H9 (cell line): ENCODE results near the gene MACROH2A1. TPM values are rescaled to one million over a fixed set of nuclear protein-coding genes. Genes with fewer than 3 reads are reported as not detected.

Source experiments
- DNase-seq: peaks from one replicate; pipeline ENCODE4 v3.0.0-alpha.2; 2017
- H2AFZ ChIP-seq: one replicate; pipeline ENCODE4 v1.6.1; 2013; ENCODE audit warnings: mild to moderate bottlenecking, low read length, control low read depth, moderate library complexity
- H2AK5ac ChIP-seq: 2 replicates; pipeline ENCODE4 v1.6.1; 2013; ENCODE audit warnings: low read length, control low read depth, mixed read lengths; ENCODE audit not compliant: insufficient read length
- H2BK120ac ChIP-seq: one replicate; pipeline ENCODE4 v1.6.1; 2013; ENCODE audit warnings: low read depth, mild to moderate bottlenecking, low read length, control low read depth, inconsistent platforms; ENCODE audit not compliant: poor library complexity, severe bottlenecking
- H2BK12ac ChIP-seq: 2 replicates; pipeline ENCODE4 v1.6.1; 2013; ENCODE audit warnings: low read length, control low read depth, mixed read lengths, low read depth; ENCODE audit not compliant: insufficient read length
- H2BK15ac ChIP-seq: 2 replicates; pipeline ENCODE4 v1.6.1; 2013; ENCODE audit warnings: low read depth, low read length, control low read depth
- H2BK20ac ChIP-seq: one replicate; pipeline ENCODE4 v1.6.1; 2013; ENCODE audit warnings: low read depth, mild to moderate bottlenecking, low read length, control low read depth, inconsistent platforms; ENCODE audit not compliant: poor library complexity, severe bottlenecking
- H2BK5ac ChIP-seq: 2 replicates; pipeline ENCODE4 v1.6.1; 2013; ENCODE audit warnings: low read length, control low read depth, mixed read lengths; ENCODE audit not compliant: insufficient read length
- H3K14ac ChIP-seq: 2 replicates; pipeline ENCODE4 v1.6.1; 2013; ENCODE audit warnings: low read length, control low read depth; ENCODE audit not compliant: insufficient read depth
- H3K18ac ChIP-seq: 2 replicates; pipeline ENCODE4 v1.6.1; 2013; ENCODE audit warnings: low read depth, mild to moderate bottlenecking, mixed read lengths, low read length, control low read depth; ENCODE audit not compliant: insufficient read length
- H3K23ac ChIP-seq: 2 replicates; pipeline ENCODE4 v1.6.1; 2013; ENCODE audit warnings: low read length, control low read depth, mixed read lengths, low read depth; ENCODE audit not compliant: insufficient read length
- H3K23me2 ChIP-seq: 2 replicates; pipeline ENCODE4 v1.6.1; 2013; ENCODE audit warnings: low read depth, mild to moderate bottlenecking, mixed read lengths, low read length, control low read depth; ENCODE audit not compliant: insufficient read length, poor library complexity, severe bottlenecking
- H3K27ac ChIP-seq: 2 replicates; pipeline ENCODE4 v1.5.1; 2013; ENCODE audit warnings: low read length, control low read depth, mixed read lengths, low read depth; ENCODE audit not compliant: insufficient read length
- H3K27me3 ChIP-seq: 2 replicates; pipeline ENCODE4 v1.6.1; 2013; ENCODE audit warnings: low read length, control low read depth, inconsistent platforms; ENCODE audit not compliant: insufficient read depth
- H3K4ac ChIP-seq: 2 replicates; pipeline ENCODE4 v1.6.1; 2013; ENCODE audit warnings: low read depth, mild to moderate bottlenecking, control low read depth, inconsistent platforms, low read length, moderate library complexity
- H3K4me1 ChIP-seq: 2 replicates; pipeline ENCODE4 v1.6.1; 2013; ENCODE audit warnings: low read length, control low read depth, inconsistent platforms; ENCODE audit not compliant: insufficient read depth
- H3K4me2 ChIP-seq: 2 replicates; pipeline ENCODE4 v1.6.1; 2013; ENCODE audit warnings: low read length, control low read depth, mixed read lengths; ENCODE audit not compliant: insufficient read length, insufficient read depth
- H3K56ac ChIP-seq: 2 replicates; pipeline ENCODE4 v1.6.1; 2013; ENCODE audit warnings: low read depth, mild to moderate bottlenecking, mixed read lengths, low read length, control low read depth; ENCODE audit not compliant: insufficient read length
- H3K79me1 ChIP-seq: 2 replicates; pipeline ENCODE4 v1.6.1; 2013; ENCODE audit warnings: low read depth, mild to moderate bottlenecking, moderate library complexity, low read length, control low read depth, inconsistent platforms; ENCODE audit not compliant: insufficient read depth, poor library complexity, severe bottlenecking
- H3K79me2 ChIP-seq: 2 replicates; pipeline ENCODE4 v1.6.1; 2013; ENCODE audit warnings: low read length, control low read depth, inconsistent platforms; ENCODE audit not compliant: insufficient read depth
- H3K9ac ChIP-seq: 2 replicates; pipeline ENCODE4 v1.6.1; 2013; ENCODE audit warnings: low read length, control low read depth, mixed read lengths; ENCODE audit not compliant: insufficient read length; ENCODE audit errors: extremely low read depth
- H3K9me3 ChIP-seq: one replicate; pipeline ENCODE4 v1.6.1; 2013; ENCODE audit warnings: low read depth, low read length, inconsistent platforms; ENCODE audit not compliant: control insufficient read depth
- H3T11ph ChIP-seq: one replicate; pipeline ENCODE4 v1.6.1; 2013; ENCODE audit warnings: mild to moderate bottlenecking, low read length, control low read depth, inconsistent platforms
- H4K20me1 ChIP-seq: one replicate; pipeline ENCODE4 v1.6.1; 2013; ENCODE audit not compliant: control insufficient read depth, insufficient read length, insufficient read depth
- H4K5ac ChIP-seq: 2 replicates; pipeline ENCODE4 v1.6.1; 2013; ENCODE audit warnings: low read depth, mild to moderate bottlenecking, mixed read lengths, low read length, control low read depth; ENCODE audit not compliant: insufficient read length
- H4K8ac ChIP-seq: replicated peaks from 2 replicates; pipeline ENCODE4 v1.6.1; 2013; ENCODE audit warnings: low read length, control low read depth, mixed read lengths, low read depth; ENCODE audit not compliant: insufficient read length
- H4K91ac ChIP-seq: 2 replicates; pipeline ENCODE4 v1.6.1; 2013; ENCODE audit warnings: low read depth, mild to moderate bottlenecking, moderate library complexity, mixed read lengths, low read length, control low read depth; ENCODE audit not compliant: insufficient read length
- H3K27ac Mint-ChIP-seq, 3 experiments: 2 replicates in 2 of 3; 3 replicates in 1 of 3; pipeline ENCODE4 v1.8.0; 2020 to 2021; ENCODE audit warnings: mixed read lengths in 3 of 3, mild to moderate bottlenecking in 1 of 3, moderate library complexity in 1 of 3
- H3K27me3 Mint-ChIP-seq: 2 replicates; pipeline ENCODE4 v1.8.0; 2021; ENCODE audit warnings: low read depth, mild to moderate bottlenecking, moderate library complexity, mixed read lengths
- H3K36me3 Mint-ChIP-seq, 3 experiments: 2 replicates in 2 of 3; 3 replicates in 1 of 3; pipeline ENCODE4 v1.8.0; 2020 to 2021; ENCODE audit warnings: low read depth in 3 of 3, mixed read lengths in 3 of 3; ENCODE audit not compliant: insufficient read depth in 1 of 3
- H3K4me1 Mint-ChIP-seq, 2 experiments: 2 replicates each; pipeline ENCODE4 v1.8.0; 2020; ENCODE audit warnings: mixed read lengths in 2 of 2
- H3K4me3 Mint-ChIP-seq, 2 experiments: 2 replicates in 1 of 2; 3 replicates in 1 of 2; pipeline ENCODE4 v1.8.0; 2020 to 2021; ENCODE audit warnings: mild to moderate bottlenecking in 2 of 2, mixed read lengths in 2 of 2, moderate library complexity in 1 of 2
- H3K9me3 Mint-ChIP-seq, 2 experiments: 2 replicates in 1 of 2; 3 replicates in 1 of 2; pipeline ENCODE4 v1.8.0; 2020; ENCODE audit warnings: mild to moderate bottlenecking in 2 of 2, mixed read lengths in 2 of 2, moderate library complexity in 1 of 2
- CTCF ChIP-seq: fragments of 200-600 bp; sonication (generic); conservative IDR thresholded peaks from 3 replicates; pipeline ENCODE4 v1.8.0; 2021; ENCODE audit warnings: antibody characterized with exemption, mild to moderate bottlenecking
- WGBS: extraction: QIAGEN DNeasy Blood & Tissue Kit; methylation state at CpG from one replicate; pipeline ENCODE4 v1.1.7; 2013; ENCODE audit warnings: missing lambda C conversion rate, low lambda C conversion rate, mixed read lengths; ENCODE audit not compliant: insufficient read length; ENCODE audit errors: extremely low coverage; 5-methylcytosine and 5-hydroxymethylcytosine counted together
- total RNA-seq: library from RNA; stranded (reverse); gene quantifications from 2 replicates; pipeline ENCODE4 v1.2.1, GENCODE V29; 2021

The MACROH2A1 gene
- total RNA-seq, 1 experiment from 2014 or later: 111 TPM

DNA sequence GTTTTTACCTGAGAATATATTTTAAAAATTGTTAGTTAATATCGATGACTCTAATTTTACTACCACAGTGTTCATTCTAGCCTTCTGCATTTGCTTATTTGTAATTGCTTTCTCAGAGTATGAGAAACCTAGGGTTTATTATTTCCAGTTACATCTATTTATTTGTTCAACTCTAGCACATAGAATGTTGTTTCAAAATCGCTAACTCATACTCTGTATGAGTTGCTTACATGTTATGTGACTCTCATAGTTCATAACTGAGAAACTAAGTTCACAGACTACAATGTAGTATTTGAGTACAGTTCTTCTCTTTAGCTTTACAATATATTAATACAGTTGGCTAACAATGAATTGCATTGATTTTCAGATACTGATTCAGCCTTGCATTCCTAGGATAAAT is 103.2 kb downstream of the MACROH2A1 start:
- Histone ChIP-seq H3K79me1 (no peaks in the 10 kb centered on the region), H3K9ac (no peak overlapping the region), H3K9me3 (no peaks in the 10 kb centered on the region), H3K14ac (no peak overlapping the region), H4K8ac (no peak overlapping the region), H3K23ac (no peak overlapping the region), H3K18ac (no peak overlapping the region), H3T11ph (no peak overlapping the region), H3K23me2 (no peaks in the 10 kb centered on the region), H2AK5ac (no peak overlapping the region), H4K5ac (no peak overlapping the region), H2BK15ac (no peak overlapping the region), H4K91ac (no peak overlapping the region), H3K4me1 (no peaks in the 10 kb centered on the region), H2AFZ (no peak overlapping the region), H4K20me1 (no peaks in the 10 kb centered on the region), H3K79me2 (no peaks in the 10 kb centered on the region), H2BK120ac (no peak overlapping the region), H3K56ac (no peak overlapping the region), H2BK12ac (no peak overlapping the region), H3K4me2 (no peak overlapping the region), H3K4ac (no peak overlapping the region), H3K27me3 (no peaks in the 10 kb centered on the region), H3K27ac (no peak overlapping the region), H2BK5ac (no peak overlapping the region), H2BK20ac (no peak overlapping the region)
- TF ChIP-seq CTCF: no peak
- H3K27ac Mint-ChIP-seq: no peak overlapping the region
- no CpG with 5 or more reads among the region's 2 CpGs for WGBS
- no peaks in the 10 kb centered on the region for H3K9me3 Mint-ChIP-seq
- no peak overlapping the region for H3K4me3 Mint-ChIP-seq
- H3K4me1 Mint-ChIP-seq: no peaks in the 10 kb centered on the region
- no peak for DNase-seq
- peaks cover 21% of the 10 kb centered on the region for H3K27me3 Mint-ChIP-seq
- H3K36me3 Mint-ChIP-seq: no peaks in the 10 kb centered on the region
